Nephron progenitor cell (in vitro differentiated cells): ENCODE measurements around the gene SBNO2.

Source experiments
- DNase-seq: peaks from one replicate; pipeline ENCODE4 v3.0.0; 2021
- H3K27ac Mint-ChIP-seq: 2 replicates; pipeline ENCODE4 v1.8.0; 2021; ENCODE audit warnings: mild to moderate bottlenecking, moderate library complexity, mixed read lengths
- H3K27me3 Mint-ChIP-seq: 2 replicates; pipeline ENCODE4 v1.8.0; 2021; ENCODE audit warnings: mild to moderate bottlenecking, low read depth, mixed read lengths; ENCODE audit not compliant: poor library complexity
- H3K36me3 Mint-ChIP-seq: 2 replicates; pipeline ENCODE4 v1.8.0; 2021; ENCODE audit warnings: low read depth, mixed read lengths
- H3K4me1 Mint-ChIP-seq: 2 replicates; pipeline ENCODE4 v1.8.0; 2021; ENCODE audit warnings: mixed read lengths
- H3K4me3 Mint-ChIP-seq: 2 replicates; pipeline ENCODE4 v1.8.0; 2021; ENCODE audit warnings: mild to moderate bottlenecking, moderate library complexity, mixed read lengths
- H3K9me3 Mint-ChIP-seq: 2 replicates; pipeline ENCODE4 v1.8.0; 2021; ENCODE audit warnings: mild to moderate bottlenecking, moderate library complexity, mixed read lengths
- TF ChIP-seq, protein P1 (sequence below): fragments of 200-600 bp; sonication (generic); IDR thresholded peaks from 2 replicates; pipeline ENCODE4 v1.5.0; 2021; ENCODE audit warnings: antibody characterized with exemption

SBNO2 gene

DNA sequence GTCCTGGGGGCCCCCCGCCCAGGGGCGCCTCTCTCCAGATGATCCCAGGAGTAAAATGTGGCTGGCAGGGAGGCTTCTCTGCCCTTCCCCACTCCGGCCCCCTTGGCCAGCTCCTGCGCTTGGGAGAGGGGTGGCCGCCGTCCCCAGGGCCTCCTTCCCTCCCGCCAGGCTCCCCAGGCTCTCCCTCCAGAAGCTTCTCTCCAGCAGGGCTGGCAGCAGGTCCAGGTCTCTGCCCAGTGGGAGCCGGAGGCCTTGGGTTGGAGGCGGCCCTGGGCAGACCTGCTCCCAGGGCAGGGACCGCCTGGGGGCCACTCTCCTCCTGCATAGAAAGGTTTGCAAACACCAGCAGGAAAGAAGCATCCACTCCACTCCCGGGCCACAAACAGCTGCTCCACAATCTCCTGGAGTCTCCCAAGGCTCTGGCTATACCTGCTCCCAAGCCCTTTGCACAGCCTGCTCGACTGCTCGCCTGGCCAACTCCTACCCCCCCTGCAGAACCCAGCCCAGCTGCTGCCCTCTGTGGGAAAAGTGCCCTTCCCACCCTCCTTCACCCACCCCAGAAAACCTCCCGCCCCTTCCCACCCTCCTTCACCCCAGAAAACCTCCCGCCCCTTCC, 26.0 kb downstream of the SBNO2 start:
- no peak for DNase-seq
- Mint-ChIP-seq H3K4me3 (no peak overlapping the region), H3K27ac (no peak overlapping the region), H3K36me3 (peaks cover 35% of the 10 kb centered on the region), H3K9me3 (peaks cover 12% of the 10 kb centered on the region), H3K4me1 (peaks cover 36% of the 10 kb centered on the region), H3K27me3 (peaks cover 2% of the 10 kb centered on the region)
- TF ChIP-seq, protein P1, sequence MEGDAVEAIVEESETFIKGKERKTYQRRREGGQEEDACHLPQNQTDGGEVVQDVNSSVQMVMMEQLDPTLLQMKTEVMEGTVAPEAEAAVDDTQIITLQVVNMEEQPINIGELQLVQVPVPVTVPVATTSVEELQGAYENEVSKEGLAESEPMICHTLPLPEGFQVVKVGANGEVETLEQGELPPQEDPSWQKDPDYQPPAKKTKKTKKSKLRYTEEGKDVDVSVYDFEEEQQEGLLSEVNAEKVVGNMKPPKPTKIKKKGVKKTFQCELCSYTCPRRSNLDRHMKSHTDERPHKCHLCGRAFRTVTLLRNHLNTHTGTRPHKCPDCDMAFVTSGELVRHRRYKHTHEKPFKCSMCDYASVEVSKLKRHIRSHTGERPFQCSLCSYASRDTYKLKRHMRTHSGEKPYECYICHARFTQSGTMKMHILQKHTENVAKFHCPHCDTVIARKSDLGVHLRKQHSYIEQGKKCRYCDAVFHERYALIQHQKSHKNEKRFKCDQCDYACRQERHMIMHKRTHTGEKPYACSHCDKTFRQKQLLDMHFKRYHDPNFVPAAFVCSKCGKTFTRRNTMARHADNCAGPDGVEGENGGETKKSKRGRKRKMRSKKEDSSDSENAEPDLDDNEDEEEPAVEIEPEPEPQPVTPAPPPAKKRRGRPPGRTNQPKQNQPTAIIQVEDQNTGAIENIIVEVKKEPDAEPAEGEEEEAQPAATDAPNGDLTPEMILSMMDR: no peak

DNA sequence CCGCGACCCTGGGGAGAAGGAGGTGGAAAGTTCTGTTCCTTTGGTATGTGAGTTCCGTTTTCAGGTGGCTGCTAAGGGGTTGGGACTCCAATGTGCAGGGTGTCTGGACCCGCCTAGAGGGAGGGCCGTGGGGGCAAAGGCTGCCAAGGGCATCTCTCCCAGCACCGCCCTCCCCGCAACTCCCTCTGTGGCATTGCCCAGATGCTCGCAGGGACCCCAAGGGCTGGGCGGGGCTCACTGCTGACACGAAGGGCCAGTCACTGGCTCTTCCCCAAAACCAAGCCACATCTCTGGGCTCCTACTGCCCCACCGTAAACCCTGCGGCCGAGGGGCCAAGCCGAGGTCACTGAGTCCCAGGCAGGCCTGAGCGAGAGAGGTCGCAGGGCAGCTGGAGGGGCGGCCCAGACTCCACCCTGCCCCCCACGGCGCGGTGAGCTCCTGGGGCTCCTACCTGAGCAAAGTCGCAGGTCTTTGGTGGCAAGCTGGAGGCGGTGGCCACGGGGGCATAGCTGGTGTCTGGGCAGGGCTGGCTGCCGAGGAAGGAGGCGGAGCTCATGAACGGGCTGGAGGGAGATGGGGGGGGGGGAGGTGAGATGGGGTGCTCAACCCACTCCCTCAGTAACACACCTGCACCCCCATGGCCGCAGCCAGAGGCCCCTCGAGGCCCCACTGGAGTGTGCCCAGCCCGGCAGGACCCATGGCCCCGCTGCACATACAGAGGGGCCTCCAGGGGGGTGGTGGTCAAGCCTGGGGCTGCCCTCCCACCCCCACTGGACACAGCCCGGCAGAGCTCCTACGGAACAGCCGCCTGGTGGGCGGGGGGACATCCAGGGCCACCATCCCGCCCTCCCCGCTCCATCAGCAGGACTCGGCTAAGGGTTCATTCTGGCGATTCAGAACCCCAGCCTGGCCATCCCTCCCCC, 26.9 kb downstream of the SBNO2 start:
- Mint-ChIP-seq H3K9me3 (peaks cover 15% of the 10 kb centered on the region), H3K36me3 (peaks cover 38% of the 10 kb centered on the region), H3K4me1 (peaks cover 33% of the 10 kb centered on the region), H3K4me3 (no peak overlapping the region), H3K27me3 (peaks cover 2% of the 10 kb centered on the region), H3K27ac (peak overlapping the region; percentile 32)
- TF ChIP-seq, protein P1: no peak
- DNase-seq: no peak

DNA sequence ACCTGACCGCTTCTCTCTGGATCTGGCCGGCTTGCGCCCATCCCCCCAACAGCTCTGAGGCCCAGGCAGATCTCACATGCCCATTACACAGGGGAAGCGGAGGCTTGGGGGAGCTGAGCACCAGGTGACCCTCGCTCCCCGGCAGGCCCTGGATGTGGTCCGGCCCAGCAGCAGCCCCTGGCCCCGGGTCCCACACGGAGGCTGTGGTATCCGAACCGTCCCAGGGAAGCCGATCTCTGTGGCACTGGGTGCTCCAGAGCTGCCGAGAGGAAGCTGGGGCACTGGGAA, 27.7 kb downstream of the SBNO2 start:
- TF ChIP-seq, protein P1: no peak
- Mint-ChIP-seq H3K4me3 (no peak overlapping the region), H3K4me1 (peaks cover 30% of the 10 kb centered on the region), H3K9me3 (peaks cover 19% of the 10 kb centered on the region), H3K36me3 (peaks cover 38% of the 10 kb centered on the region), H3K27ac (peak overlapping the region; percentile 68), H3K27me3 (no peaks in the 10 kb centered on the region)
- DNase-seq: no peak

DNA sequence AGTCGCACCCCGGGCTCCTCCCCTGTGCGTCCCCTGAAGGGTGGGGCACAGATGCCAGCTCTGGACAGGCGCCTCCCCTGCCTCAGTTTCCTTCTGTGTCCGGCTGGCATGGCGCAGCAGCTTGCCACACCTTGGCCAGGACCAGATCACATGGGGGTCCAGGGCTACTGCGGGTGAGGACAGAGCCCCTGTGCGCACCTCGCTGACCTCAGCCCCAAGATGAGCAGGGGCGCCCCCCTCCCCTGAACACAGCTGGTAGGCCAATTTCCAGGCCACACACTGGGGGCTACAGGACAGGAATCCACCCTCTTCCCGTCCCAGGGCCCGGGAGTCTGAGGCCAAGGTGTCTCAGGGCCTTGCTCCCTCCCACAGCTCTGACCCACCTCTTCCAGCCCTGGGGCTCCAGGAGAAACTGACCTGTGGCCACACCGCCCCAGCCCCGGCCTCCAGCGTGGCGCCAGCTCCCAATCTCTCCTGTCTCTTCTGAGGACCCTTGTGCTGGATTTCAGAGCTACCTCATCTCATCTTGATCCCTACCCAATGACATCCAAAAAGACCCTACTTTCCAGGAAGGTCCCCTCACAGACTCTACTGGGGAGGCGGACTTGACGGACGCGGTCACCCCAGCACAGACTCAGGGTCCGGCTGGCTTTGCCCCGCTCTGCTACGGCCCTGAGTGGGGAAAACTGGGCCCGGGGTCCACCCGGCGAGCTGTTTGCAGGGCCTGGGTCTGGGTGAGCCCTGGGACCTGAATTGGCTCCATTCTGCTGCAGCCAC, 28.2 kb downstream of the SBNO2 start:
- Mint-ChIP-seq H3K27me3 (no peaks in the 10 kb centered on the region), H3K36me3 (peaks cover 43% of the 10 kb centered on the region), H3K9me3 (peaks cover 19% of the 10 kb centered on the region), H3K4me3 (no peak overlapping the region), H3K4me1 (peaks cover 30% of the 10 kb centered on the region), H3K27ac (peak overlapping the region; percentile 68)
- TF ChIP-seq, protein P1: no peak
- DNase-seq: no peak

DNA sequence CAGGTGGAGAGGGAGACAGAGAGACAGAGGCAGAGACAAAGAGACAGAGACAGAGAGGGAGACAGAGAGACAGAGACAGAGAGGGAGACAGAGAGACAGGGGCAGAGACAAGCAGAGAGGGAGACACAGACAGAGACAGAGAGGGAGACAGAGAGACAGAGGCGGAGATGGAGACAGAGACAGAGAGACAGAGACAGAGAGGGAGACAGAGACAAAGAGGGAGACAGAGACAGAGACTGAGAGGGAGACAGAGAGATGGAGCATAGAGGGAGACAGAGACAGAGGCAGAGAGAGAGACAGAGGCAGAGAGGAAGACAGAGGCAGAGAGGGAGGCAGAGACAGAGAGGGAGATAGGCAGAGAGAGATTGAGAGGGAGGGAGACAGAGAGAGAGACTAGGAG, 29.3 kb downstream of the SBNO2 start:
- TF ChIP-seq, protein P1: no peak
- DNase-seq: no peak
- H3K27ac Mint-ChIP-seq: peak overlapping the region; percentile 95
- peaks cover 50% of the 10 kb centered on the region for H3K36me3 Mint-ChIP-seq
- H3K9me3 Mint-ChIP-seq: peaks cover 19% of the 10 kb centered on the region
- H3K27me3 Mint-ChIP-seq: no peaks in the 10 kb centered on the region
- peaks cover 30% of the 10 kb centered on the region for H3K4me1 Mint-ChIP-seq
- peak overlapping the region; percentile 52 for H3K4me3 Mint-ChIP-seq
